ENCODE results near the gene DDX18.
"Not testable (repeated sequence)": the region's sequence is repeated elsewhere in the genome, so short reads cannot be mapped to it uniquely, and the experiment has no call there.

Gene DDX18

DNA sequence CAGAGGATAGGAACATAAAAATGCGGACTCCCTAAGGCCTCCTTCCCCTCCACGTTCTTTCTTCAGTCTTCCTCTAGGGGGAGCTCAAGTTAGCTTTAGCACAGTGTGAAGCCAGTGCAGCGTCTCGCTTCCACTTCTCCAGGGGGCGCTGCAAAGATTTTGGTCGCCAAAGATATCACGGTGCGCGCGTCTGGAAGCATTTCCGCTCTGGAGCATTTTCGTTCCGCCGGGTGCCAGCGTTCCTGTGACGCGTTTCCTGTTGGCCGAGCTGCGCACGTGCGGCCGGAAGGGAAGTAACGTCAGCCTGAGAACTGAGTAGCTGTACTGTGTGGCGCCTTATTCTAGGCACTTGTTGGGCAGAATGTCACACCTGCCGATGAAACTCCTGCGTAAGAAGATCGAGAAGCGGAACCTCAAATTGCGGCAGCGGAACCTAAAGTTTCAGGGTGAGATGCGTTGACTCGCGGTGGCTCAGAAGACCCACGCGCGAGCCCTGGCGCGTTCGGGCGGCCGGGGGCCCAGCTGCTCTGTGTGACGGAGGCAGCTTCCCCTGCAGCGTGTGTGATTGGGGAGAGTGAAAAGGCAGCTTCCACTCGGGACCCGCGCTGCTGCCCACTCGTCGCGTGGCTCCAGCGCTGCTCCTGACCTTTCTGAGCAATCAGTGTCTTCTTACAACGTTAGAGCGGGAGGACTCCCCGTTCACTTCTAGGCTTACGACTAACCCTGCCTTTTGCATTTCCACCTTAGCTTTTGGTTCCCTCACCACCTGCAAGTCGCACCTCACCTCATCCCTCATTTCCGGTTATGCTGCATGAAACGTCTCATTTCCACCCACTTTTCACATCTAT is at the start of gene DDX18:
Gene DDX18, plus strand, starts transcription at position 275 of the 848 bp plus-strand sequence. Its CDS starts 87 bp downstream, at position 362.
- peak; percentile 99 for DNase-seq

DNA sequence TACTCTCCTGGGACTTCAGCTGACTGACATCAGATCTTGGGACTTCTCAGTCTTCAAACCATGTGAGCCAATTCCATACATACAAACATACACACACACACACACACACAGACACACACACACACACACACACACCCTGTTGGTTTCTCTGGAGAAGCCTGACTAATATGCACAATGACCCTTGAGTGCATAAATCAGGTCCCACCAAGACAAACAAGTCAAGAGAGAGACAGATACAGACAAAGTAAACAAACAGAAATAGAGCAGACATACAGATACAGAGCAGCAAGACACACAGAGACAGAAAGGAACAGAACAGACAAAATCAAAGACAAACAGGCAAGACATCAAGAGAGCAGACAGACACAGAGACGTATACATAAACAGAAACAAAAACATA is 43.8 kb upstream of the DDX18 start:
- DNase-seq: no peak

DNA sequence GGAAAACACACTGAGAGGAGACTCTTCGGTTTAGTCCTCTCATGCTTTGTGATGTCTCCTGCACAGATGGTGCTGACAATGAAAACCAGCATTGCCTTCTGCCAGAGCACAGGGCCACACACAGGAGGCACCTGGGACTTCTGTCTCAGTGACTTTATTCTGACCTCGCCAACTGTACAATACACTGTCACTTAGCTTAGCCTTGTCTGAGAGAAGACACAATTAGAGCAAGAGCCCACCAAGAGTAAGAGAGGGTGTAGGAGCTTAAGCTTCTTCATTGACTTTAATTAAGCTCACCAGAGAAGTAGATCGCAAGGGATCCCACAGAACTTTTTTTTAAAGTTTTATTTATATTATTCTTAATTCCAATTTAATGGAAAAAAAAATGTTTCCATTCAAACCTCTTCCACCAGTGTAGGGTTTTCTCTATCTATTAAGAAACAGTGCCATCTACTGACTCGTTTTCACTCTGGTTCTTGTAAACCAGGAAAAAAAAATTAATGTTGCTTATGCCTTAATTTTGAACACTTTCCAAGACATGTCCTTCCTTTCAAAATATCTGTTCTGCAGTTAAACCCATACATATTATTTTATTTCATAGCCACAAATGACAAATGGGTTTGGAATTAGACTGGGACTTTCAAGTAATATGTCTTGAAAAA is 42.4 kb upstream of the DDX18 start:
- DNase-seq: peak; percentile 34

DNA sequence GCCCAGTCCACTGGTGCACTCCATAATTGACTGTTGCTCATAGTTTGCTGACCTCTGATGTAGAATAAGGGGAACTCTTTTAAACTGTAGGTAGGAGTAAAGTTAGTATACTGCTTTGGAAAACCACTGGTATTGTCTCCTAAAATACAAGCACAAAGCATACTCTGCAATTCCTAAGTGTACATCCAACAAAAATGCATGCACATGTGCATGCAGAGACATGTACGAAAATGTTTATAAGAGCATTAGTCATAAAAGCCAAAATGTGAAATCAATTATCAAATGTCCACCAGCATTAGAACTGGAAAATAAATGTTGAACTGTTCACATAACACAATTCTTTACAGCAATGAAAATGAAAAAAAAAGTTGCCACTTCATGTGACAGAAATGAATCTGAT is 39.8 kb upstream of the DDX18 start:
- DNase-seq: no peak

DNA sequence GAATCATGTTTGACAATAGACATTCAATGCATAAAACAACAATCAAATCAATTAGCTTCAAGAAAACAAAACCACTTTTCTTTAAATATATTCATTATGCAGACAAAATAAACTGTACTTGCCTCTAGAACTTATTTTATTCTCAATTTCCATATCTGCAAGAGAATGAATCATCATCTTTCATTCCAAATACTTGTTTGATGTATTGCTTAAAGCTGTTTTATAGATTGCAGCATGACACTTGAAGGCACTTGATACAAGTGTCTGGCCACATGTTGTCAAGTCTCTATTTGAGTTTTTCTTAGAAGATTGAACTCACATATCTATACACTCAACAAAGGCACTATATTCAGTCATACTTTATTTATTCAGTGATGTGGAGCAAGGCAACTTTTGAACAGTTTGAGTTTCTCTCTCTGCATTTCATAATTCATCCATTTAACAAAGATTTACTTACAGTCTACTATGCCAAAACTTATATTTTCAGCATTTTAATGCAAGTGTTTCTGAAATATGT is 38.7 kb upstream of the DDX18 start:
- DNase-seq: no peak

DNA sequence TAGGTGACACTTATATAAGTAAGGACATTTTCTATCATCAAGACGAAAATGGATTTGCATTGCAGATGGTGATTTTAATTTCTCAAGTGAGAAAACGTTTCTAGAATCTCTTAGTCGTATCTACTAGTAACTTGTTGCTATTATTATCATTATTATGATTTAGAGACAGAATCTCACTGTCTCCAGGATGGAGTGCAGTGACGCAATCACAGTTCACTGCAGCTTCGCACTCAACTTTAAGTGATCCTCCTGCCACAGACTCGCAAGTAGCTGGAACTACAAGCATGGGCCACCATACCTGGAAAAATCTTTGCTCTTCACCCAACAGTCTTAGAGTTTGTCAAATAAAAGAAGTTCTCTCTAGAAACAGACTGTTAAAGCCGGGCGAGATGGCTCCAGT is 37.6 kb upstream of the DDX18 start:
- no peak for DNase-seq

DNA sequence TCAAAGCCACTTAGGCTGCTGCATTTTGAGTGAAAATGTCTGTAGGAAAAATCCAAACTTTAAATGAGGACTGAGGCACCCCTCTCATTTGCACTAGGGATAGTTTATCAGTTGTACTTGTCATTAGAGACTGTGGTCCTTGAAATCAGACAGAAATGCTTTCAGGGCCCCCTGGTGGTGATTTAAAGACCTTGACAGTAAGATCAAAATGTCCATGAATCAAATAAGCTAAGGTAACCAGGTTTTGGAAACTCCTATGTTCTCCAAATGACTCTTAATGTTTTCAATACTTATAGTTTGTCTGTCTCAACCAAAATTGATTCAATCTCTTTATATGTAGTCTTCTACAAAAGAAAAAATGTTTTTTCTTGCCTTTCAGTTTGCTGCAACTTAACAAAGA is 28.8 kb upstream of the DDX18 start:
- DNase-seq: peak; percentile 76

DNA sequence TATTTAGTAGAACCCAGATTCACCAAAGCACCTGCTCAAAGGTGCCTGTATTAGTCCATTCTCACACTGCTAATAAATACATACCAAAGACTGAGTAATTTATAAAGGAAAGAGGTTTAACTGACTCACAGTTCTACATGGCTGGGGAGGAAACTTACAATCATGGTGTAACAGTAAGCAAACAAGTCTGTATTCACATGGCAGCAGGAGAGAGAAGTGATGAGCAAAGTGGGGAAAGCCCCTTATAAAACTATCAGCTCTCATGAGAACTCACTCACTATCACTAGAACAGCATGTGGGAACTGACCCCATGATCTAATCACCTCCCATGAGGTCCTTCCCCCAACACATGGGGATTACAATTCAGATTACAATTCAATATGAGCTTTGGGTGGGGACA is 28.0 kb upstream of the DDX18 start:
- DNase-seq: no peak

DNA sequence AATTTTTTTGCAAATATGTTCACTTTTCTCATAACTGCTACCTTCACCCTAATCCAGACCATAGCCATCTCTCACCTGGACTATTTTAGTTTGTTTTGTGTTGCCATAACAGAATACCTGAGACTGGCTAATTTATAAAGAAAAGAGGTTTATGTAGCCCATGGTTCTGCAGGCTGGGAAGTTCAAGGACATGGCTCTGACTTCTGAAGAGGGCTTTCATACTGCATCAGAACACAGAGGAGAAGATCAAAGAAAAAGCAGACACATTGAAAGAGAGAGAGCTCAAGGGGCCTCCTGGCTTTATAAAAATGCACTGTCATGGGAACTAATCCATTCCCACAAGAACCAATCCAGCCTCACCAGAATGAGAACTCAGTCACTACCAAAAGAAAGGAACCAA is 25.0 kb upstream of the DDX18 start:
- DNase-seq: no peak

DNA sequence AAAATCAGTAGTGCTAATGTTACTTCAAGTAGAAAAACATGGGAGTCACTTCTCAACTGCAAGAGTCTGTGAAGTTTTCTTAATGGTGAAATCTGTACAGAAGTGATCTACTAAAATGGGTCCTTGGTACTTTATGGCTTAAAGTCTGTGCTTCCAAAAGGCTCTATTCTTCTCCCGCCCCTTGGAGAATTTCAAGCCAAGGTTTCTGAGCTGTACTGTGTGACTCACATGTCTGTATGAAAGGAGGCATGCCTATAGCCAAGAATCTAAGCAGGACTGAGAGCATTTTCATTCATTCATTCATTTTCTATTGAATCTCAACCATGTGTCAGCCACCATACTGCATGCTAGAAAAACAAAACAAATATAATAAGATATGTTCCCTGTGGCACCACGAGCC is 19.8 kb upstream of the DDX18 start:
- no peak for DNase-seq

DNA sequence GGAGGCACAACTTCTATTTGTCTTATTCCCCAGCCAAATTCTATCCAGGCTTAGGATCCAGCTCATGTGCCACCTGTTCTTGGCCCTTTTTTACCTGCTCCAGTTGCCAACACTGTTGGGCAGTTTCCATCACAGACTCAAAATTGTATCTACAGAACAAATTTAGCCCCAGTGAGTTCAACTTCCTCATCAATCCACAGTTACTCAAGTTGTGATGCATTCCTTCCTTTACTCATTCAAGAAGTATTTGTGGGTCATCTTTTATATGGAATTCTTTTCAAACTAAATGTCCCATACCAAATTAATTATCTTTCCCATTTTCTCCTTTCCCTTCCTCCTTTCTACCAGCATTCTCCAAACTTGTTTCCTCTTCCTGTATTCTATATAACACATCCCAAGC is 12.7 kb upstream of the DDX18 start:
- no peak for DNase-seq

DNA sequence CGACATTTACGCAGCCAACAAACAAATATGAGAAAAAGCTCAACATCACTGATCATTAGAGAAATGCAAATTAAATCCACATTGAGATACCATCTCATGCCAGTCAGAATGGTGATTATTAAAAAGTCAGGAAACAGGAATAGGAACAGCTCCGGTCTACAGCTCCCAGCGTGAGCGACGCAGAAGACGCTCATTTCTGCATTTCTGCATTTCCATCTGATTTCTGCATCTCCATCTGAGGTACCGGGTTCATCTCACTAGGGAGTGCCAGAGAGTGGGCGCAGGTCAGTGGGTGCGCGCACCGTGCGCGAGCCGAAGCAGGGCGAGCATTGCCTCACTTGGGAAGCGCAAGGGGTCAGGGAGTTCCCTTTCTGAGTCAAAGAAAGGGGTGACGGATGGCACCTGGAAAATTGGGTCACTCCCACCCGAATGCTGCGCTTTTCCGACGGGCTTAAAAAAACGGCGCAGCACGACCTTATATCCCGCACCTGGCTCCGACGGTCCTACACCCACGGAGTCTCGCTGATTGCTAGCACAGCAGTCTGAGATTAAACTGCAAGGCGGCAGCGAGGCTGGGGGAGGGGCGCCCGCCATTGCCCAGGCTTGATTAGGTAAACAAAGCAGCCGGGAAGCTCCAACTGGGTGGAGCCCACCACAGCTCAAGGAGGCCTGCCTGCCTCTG is 10.7 kb upstream of the DDX18 start:
- peak; percentile 15 for DNase-seq

DNA sequence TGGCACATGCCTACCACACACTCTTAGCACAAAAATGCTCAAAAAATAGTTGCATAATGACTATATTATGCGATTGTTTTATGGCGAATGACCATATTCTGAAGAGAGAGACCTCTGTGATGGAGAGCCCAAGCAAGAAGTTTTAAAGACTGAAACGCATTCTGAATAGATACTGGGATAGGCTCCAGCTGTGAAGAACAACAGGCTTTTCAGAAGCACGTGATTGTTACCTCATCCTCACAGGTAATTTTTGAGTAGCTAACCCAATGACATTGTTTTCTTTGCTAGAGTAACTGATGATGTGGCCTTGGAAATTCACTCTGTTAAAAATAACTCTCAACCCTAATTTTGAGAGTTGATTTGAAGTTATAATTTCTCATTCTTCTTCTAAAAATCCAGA is 2.0 kb upstream of the DDX18 start:
- DNase-seq: no peak

DNA sequence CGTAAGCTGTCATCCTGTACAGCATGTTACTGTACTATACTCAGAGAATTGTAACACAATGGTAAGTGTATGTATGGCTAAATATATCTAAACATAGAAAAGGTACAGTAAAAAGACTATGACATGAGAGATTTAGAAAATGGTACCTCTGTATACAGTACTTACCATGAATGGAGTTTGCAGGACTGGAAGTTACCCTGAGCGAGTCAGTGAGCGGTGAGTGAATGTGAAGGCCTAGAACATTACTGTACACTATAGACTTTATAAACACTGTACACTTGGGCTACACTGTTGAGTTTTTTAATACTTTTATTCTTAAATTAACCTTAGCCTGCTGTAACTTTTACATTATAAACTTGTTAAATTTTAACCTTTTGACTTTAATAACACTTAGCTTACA is 1.5 kb downstream of the DDX18 start:
- no peak for DNase-seq

DNA sequence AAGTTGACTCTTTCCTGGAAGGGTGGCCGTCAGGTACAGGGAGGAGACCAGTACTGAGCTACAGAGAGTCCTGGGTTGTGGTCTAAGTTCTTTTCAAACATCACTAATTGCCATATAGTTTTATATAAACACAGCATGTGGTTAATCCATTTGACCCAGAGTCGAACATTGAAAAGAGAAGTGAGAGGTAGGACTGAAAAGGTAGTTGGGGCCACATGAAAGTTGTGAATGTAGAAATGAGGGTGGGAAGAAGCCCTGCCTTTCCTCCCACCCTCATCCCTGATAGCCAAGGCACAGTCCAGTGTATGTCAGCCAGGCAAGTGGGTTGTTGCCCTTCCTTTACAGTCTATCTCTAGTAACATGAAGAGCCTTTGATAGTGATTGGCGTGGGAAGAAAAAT is 4.4 kb downstream of the DDX18 start:
- DNase-seq: no peak

DNA sequence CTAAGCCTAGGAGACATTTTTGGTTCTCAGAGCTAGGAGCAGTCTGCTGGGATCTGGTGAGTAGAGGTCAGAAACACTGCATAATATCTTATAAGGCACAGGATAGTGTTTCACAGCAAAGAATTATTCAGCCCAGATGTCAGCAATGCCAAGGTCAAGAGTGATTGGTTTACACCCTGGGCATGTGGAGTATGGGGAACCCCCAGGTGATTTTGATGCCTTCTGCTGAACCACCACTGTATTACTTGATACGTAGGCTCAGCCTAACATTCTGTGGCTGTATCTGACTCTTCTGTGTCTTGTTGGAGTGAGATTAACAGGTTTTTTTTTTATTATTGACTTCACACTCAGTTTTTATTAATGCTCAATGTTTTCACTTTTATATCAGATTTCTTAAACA is 6.0 kb downstream of the DDX18 start:
- DNase-seq: no peak

DNA sequence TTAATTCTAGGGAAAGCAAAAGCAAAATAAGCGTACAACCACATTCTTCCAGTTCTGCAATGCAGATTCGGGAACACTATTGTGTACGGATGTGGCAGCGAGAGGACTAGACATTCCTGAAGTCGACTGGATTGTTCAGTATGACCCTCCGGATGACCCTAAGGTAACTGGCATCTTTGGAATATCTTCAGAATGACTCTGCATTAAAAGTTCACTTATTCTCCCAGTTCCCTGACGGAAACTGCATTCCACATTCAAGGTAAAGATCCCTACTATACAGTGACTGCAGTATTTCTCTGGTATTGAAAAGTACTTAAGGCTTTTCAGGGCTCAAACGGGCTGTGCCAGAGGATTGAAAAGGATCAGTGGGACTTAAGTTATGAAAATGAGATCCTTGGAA is 10.9 kb downstream of the DDX18 start:
- DNase-seq: no peak

DNA sequence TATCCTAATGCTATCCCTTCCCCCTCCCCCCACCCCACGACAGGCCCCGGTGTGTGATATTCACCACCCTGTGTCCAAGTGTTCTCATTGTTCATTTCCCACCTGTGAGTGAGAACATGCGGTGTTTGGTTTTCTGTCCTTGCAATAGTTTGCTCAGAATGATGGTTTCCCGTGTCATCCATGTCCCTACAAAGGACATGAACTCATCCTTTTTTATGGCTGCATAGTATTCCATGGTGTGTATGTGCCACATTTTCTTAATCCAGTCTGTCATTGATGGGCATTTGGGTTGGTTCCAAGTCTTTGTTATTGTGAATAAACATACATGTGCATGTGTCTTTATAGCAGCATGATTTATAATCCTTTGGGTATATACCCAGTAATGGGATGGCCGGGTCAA is 13.0 kb downstream of the DDX18 start:
- DNase-seq: not testable (repeated sequence)

DNA sequence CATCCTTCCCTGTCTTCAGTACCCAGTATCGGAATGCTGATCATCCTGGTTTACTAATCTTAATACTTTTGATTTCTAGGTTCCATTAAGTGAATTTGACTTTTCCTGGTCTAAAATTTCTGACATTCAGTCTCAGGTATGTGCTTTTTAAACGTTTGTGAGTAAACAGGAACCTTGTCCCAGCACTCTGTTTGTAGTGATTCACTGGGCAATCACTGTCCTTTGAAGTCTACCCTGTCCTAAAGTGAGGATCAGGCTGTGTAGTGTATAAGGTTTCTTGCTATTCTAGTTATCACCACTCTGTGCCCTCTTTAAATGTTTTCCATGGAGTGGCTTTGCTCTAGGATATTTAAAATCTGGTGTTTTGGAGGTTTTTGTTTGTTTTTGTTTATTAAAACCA is 14.4 kb downstream of the DDX18 start:
- DNase-seq: no peak

DNA sequence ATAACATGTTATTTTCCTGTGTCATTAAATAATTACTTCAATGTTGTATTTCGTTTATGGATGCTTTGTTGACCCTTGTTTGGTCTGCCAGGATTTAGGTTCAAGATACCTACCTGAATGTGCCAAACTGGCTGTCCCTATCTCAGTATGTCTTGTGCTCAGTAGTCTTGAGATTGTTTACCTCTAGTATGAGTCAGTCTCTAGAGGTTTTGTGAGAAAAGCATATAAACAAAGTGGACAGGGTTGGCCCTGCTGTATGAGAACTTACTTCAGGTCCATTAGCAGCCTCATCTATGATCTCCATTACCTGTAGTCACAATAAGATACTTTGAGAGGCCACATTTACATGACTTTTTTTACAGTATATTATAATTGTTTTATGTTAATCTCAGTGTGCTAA is 17.8 kb downstream of the DDX18 start:
- DNase-seq: no peak

DNA sequence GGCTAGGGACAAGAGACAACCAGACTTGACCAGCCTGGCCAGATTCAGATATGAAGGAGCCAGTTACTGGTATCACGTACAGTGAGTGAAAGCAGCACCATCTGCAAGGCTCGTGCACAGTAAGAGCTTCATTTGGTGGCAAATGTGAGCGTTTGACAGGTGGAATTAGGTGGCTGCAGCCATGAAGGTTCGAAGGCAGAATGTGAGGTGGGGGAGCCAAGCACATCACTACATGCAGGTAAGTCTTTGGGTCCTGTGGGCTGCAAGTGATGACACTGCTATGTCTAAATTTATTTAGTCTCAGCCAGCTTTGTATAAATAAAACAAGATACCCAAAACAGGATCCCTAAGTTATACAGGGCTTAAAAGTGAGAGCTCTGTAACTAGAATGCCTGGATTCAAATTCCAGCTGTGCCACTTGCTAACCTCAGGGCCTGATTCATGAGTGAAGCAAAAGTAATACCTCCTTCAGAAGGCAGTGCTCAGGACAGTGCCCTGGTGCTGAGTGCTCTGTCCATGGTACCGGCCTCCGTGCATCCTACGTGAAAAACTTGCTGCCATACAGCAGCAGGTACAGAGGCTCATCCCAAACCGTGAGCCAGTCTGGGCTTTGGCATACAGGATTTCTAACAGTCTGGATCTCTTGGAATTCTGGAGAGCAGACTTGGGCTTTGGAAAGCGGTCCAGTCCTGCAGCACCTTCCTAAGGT is 18.6 kb downstream of the DDX18 start:
- no peak for DNase-seq

DNA sequence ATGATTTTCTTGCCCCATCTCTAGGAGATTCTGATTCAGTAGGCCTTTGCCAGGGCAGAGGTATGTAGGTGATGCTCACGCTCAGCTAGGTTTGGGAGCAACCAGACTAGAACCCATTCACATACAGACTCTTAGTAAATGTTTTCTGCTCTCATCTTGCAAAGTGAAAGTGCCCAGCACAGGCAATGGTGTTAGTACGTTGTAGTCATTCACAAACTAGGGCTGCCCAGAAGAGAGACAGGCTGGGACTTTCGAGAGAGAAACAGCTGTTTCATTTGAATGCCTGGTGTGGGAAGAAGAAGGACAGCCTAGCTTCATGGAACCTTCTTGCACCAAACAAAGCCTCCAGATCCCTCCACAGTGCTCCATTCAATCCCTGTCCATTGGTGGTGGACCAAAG is 19.4 kb downstream of the DDX18 start:
- DNase-seq: no peak

DNA sequence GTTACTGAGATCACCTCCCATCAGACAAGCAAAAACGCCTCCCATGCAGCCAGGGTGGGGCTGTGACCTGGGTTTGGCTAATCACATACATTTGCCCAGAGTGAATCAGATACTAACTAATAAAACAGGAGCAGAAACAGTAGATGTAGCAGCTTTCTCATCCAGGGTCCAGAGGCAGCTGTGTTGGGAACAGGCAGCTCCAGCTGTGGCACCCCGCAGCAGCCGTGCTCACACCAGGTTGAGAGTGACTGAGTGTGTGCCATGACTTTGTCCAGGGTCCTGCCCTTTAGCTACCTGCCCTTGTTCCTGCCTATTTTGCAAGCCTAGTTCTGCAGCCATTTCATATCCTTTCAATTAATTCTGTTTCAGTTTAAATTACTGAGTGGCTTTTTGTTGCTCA is 20.5 kb downstream of the DDX18 start:
- no peak for DNase-seq
